Liver (tissue), 9 donors: ENCODE measurements around the gene TMEM178A. TPM values are rescaled to one million over a fixed set of nuclear protein-coding genes. Genes with fewer than 3 reads are reported as not detected.

Source experiments
- DNase-seq: peaks from one replicate; pipeline ENCODE4 v3.0.0-alpha.2; 2017; ENCODE audit warnings: low spot score
- H3K27ac ChIP-seq, 2 donors: one replicate each; pipeline ENCODE4 v1.7.0; 2013; ENCODE audit warnings: inconsistent platforms in 2 of 2, low read length in 2 of 2, control low read depth in 1 of 2, low read depth in 1 of 2, mild to moderate bottlenecking in 1 of 2
- H3K27me3 ChIP-seq, 4 donors: one replicate each; pipeline versions ENCODE4 v1.6.1 to v1.7.0; 2013; ENCODE audit warnings: low read length in 3 of 4, inconsistent platforms in 1 of 4, mild to moderate bottlenecking in 1 of 4, moderate library complexity in 1 of 4; ENCODE audit not compliant: control insufficient read depth in 4 of 4, insufficient read depth in 4 of 4
- H3K36me3 ChIP-seq, 4 donors: one replicate each; pipeline versions ENCODE4 v1.6.1 to v1.7.0; 2013; ENCODE audit warnings: low read length in 3 of 4, mild to moderate bottlenecking in 3 of 4, low read depth in 1 of 4, moderate library complexity in 1 of 4; ENCODE audit not compliant: control insufficient read depth in 4 of 4, insufficient read depth in 3 of 4
- H3K4me1 ChIP-seq, 4 donors: one replicate each; pipeline versions ENCODE4 v1.6.1 to v1.7.0; 2013; ENCODE audit warnings: low read length in 3 of 4, mild to moderate bottlenecking in 3 of 4, moderate library complexity in 1 of 4; ENCODE audit not compliant: control insufficient read depth in 4 of 4, insufficient read depth in 4 of 4
- H3K4me3 ChIP-seq, 3 donors: one replicate each; pipeline versions ENCODE4 v1.6.1 to v1.7.0; 2013; ENCODE audit warnings: low read length in 3 of 3, control low read depth in 1 of 3, low read depth in 1 of 3, mild to moderate bottlenecking in 1 of 3
- H3K9ac ChIP-seq, 2 donors: one replicate each; pipeline ENCODE4 v1.7.0; 2013; ENCODE audit warnings: low read length in 2 of 2, mild to moderate bottlenecking in 2 of 2, moderate library complexity in 2 of 2, control low read depth in 1 of 2, low read depth in 1 of 2
- H3K9me3 ChIP-seq, 4 donors: one replicate each; pipeline versions ENCODE4 v1.6.1 to v1.7.0; 2013; ENCODE audit warnings: low read length in 3 of 4; ENCODE audit not compliant: control insufficient read depth in 4 of 4
- ATF3 ChIP-seq: IDR thresholded peaks from 2 replicates; pipeline ENCODE4 v1.6.1; 2016; ENCODE audit warnings: antibody characterized with exemption
- CTCF ChIP-seq: fragments of 150-350 bp; IDR thresholded peaks from 2 replicates; pipeline ENCODE4 v1.5.1; 2017; ENCODE audit warnings: improper control_type of control experiment, low read depth, low read length; ENCODE audit not compliant: missing input control
- EGR1 ChIP-seq, 2 donors: IDR thresholded peaks; 2 replicates each; pipeline ENCODE4 v1.6.1; 2016 to 2018; ENCODE audit warnings: antibody characterized with exemption in 2 of 2, low read depth in 2 of 2
- FOXA1 ChIP-seq: IDR thresholded peaks from 2 replicates; pipeline ENCODE4 v1.6.1; 2016; ENCODE audit warnings: antibody characterized with exemption
- FOXA2 ChIP-seq: IDR thresholded peaks from 2 replicates; pipeline ENCODE4 v1.6.1; 2016; ENCODE audit warnings: antibody characterized with exemption
- GABPA ChIP-seq, 2 donors: IDR thresholded peaks in 1 of 2; conservative IDR thresholded peaks in 1 of 2; 2 replicates each; pipeline ENCODE4 v1.6.1; 2016; ENCODE audit warnings: antibody characterized with exemption in 2 of 2, mild to moderate bottlenecking in 1 of 2, moderate library complexity in 1 of 2
- HNF4A ChIP-seq, 2 donors: conservative IDR thresholded peaks; 2 replicates each; pipeline ENCODE4 v1.6.1; 2016; ENCODE audit warnings: antibody characterized with exemption in 2 of 2, mild to moderate bottlenecking in 2 of 2
- HNF4G ChIP-seq: IDR thresholded peaks from 2 replicates; pipeline ENCODE4 v1.6.1; 2016; ENCODE audit warnings: antibody characterized with exemption
- JUND ChIP-seq, 2 donors: IDR thresholded peaks; 2 replicates each; pipeline ENCODE4 v1.6.1; 2016; ENCODE audit warnings: antibody characterized with exemption in 2 of 2
- MAX ChIP-seq: IDR thresholded peaks from 2 replicates; pipeline ENCODE4 v1.6.1; 2016; ENCODE audit warnings: antibody characterized with exemption
- NR2F2 ChIP-seq: IDR thresholded peaks from 2 replicates; pipeline ENCODE4 v1.6.1; 2016; ENCODE audit warnings: antibody characterized with exemption
- RAD21 ChIP-seq, 2 donors: IDR thresholded peaks; 2 replicates each; pipeline ENCODE4 v1.6.1; 2016; ENCODE audit warnings: antibody characterized with exemption in 2 of 2, mild to moderate bottlenecking in 2 of 2
- RXRA ChIP-seq, 2 donors: IDR thresholded peaks; 2 replicates each; pipeline ENCODE4 v1.6.1; 2017 to 2018; ENCODE audit warnings: antibody characterized with exemption in 2 of 2, mild to moderate bottlenecking in 1 of 2
- SP1 ChIP-seq: IDR thresholded peaks from 2 replicates; pipeline ENCODE4 v1.6.1; 2018; ENCODE audit warnings: antibody characterized with exemption, mild to moderate bottlenecking
- YY1 ChIP-seq: IDR thresholded peaks from 2 replicates; pipeline ENCODE4 v1.6.1; 2016; ENCODE audit warnings: antibody characterized with exemption, mild to moderate bottlenecking
- ZBTB33 ChIP-seq: IDR thresholded peaks from 2 replicates; pipeline ENCODE4 v1.6.1; 2016; ENCODE audit warnings: antibody characterized with exemption
- WGBS: extraction: QIAGEN DNeasy Blood & Tissue Kit; methylation state at CpG from one replicate; pipeline ENCODE4 v1.1.7; 2013; 5-methylcytosine and 5-hydroxymethylcytosine counted together
- polyA plus RNA-seq, 2 donors: library from polyadenylated mRNA; stranded (reverse) in 1 of 2; unstranded in 1 of 2; fragments of 200-250 nt in 1 of 2; fragments of >200 nt in 1 of 2; fragmentation: Nextera tagmentation in 1 of 2; extraction: Ambion mirVana in 1 of 2; gene quantifications; one replicate each; pipeline versions ENCODE4 v1.2.1 to v1.2.3, GENCODE V29; 2013 to 2015
- total RNA-seq, 2 donors: library from RNA; depleted of rRNA; stranded (reverse); fragments of >200 nt; gene quantifications; one replicate each; pipeline ENCODE4 v1.2.3, GENCODE V29; 2014
- donor health status: healthy.
- donor health status: healthy.
- donor health status: healthy.
- donor health status: healthy.
- donor health status: healthy.

TMEM178A gene
- total and polyA plus RNA-seq, 4 donors: 0.21 to 0.64 (median 0.49) TPM

GRCh38 chr2:39735648-39736047 lies 69.9 kb downstream of the TMEM178A start:
- Histone ChIP-seq H3K27me3 (no peaks in the 10 kb centered on the region), H3K9ac (no peak overlapping the region), H3K4me3 (no peak overlapping the region), H3K27ac (no peak overlapping the region), H3K36me3 (peaks cover 0 to 40% (median 12%) of the 10 kb centered on the region in 4 donors), H3K4me1 (no peaks in the 10 kb centered on the region), H3K9me3 (no peaks in the 10 kb centered on the region)
- WGBS: 96% methylated on average over 3 of the region's 3 CpGs
- DNase-seq: no peak
- no peak for TF ChIP-seq HNF4A (conservative IDR thresholded peaks at IDR 0.05)
- TF ChIP-seq RAD21 (IDR thresholded peaks at IDR 0.05): no peak
- TF ChIP-seq SP1: no peak
- TF ChIP-seq ATF3: no peak
- TF ChIP-seq FOXA1: no peak
- TF ChIP-seq CTCF: no peak
- TF ChIP-seq HNF4G: no peak
- TF ChIP-seq ZBTB33: no peak
- TF ChIP-seq EGR1 (IDR thresholded peaks at IDR 0.05; ENCODE audit: low read depth in 2 of 2): no peak

GRCh38 chr2:39736640-39737039 lies 70.9 kb downstream of the TMEM178A start:
- TF ChIP-seq HNF4A (conservative IDR thresholded peaks at IDR 0.05) (no peak), YY1 (no peak), NR2F2 (no peak), EGR1 (IDR thresholded peaks at IDR 0.05; ENCODE audit: low read depth in 2 of 2) (no peak), RXRA (IDR thresholded peaks at IDR 0.05) (no peak), SP1 (no peak)
- H3K4me1 ChIP-seq: no peaks in the 10 kb centered on the region
- no peak overlapping the region for H3K27ac ChIP-seq
- peaks cover 0 to 43% (median 15%) of the 10 kb centered on the region in 4 donors for H3K36me3 ChIP-seq
- no peaks in the 10 kb centered on the region for H3K9me3 ChIP-seq
- H3K4me3 ChIP-seq: no peak overlapping the region
- no peak for DNase-seq
- 92% methylated on average over 6 of the region's 6 CpGs for WGBS
- H3K9ac ChIP-seq: no peak overlapping the region
- H3K27me3 ChIP-seq: no peaks in the 10 kb centered on the region

- H3K36me3 ChIP-seq: peaks cover 0 to 44% (median 15%) of the 10 kb centered on the region in 4 donors
- DNase-seq: no peak
- no peak overlapping the region for H3K9ac ChIP-seq
- H3K27me3 ChIP-seq: no peaks in the 10 kb centered on the region
- H3K4me1 ChIP-seq: no peaks in the 10 kb centered on the region
- no peak overlapping the region for H3K4me3 ChIP-seq
- 92% methylated on average over 8 of the region's 8 CpGs for WGBS
- no peaks in the 10 kb centered on the region for H3K9me3 ChIP-seq
- H3K27ac ChIP-seq: no peak overlapping the region
- TF ChIP-seq RXRA (IDR thresholded peaks at IDR 0.05) (no peak), RAD21 (IDR thresholded peaks at IDR 0.05) (no peak), HNF4G (no peak), GABPA (IDR thresholded peaks at IDR 0.05 in 1 of 2, conservative IDR thresholded peaks at IDR 0.05 in 1 of 2) (no peak), MAX (no peak), CTCF (no peak), EGR1 (IDR thresholded peaks at IDR 0.05; ENCODE audit: low read depth in 2 of 2) (no peak), JUND (IDR thresholded peaks at IDR 0.05) (no peak), HNF4A (conservative IDR thresholded peaks at IDR 0.05) (no peak), ZBTB33 (no peak), FOXA1 (no peak), NR2F2 (no peak), ATF3 (no peak), FOXA2 (no peak)
Observed at GRCh38 chr2:39737661-39738060, 71.9 kb downstream of the TMEM178A start.
